GM23338 (cell line): ENCODE measurements around the gene LRRTM1. TPM values are rescaled to one million over a fixed set of nuclear protein-coding genes. Genes with fewer than 3 reads are reported as not detected.

Source experiments
- ATAC-seq: fragments of 200-7000 bp; cut with Tn5 transposase; 3 replicates; pipeline ENCODE4 v1.9.1; 2020
- DNase-seq: peaks from one replicate; pipeline ENCODE4 v3.0.0-alpha.2; 2015; ENCODE audit warnings: low spot score
- H2AFZ ChIP-seq: fragments of 200-600 bp; sonication (generic); 2 replicates; pipeline ENCODE4 v1.8.0; 2016; ENCODE audit warnings: antibody characterized with exemption, mild to moderate bottlenecking, moderate library complexity
- H3F3A ChIP-seq: fragments of 200-600 bp; sonication (generic); replicated peaks from 2 replicates; pipeline ENCODE4 v1.8.0; 2017; ENCODE audit warnings: antibody characterized with exemption, mixed run types, low read depth
- H3K27ac ChIP-seq: fragments of 200-600 bp; sonication (generic); 2 replicates; pipeline ENCODE4 v1.6.1; 2016; ENCODE audit warnings: low read depth
- H3K27me3 ChIP-seq: fragments of 200-600 bp; sonication (generic); 2 replicates; pipeline ENCODE4 v1.8.0; 2016; ENCODE audit warnings: mild to moderate bottlenecking, mixed run types, moderate library complexity; ENCODE audit not compliant: insufficient read depth
- H3K36me3 ChIP-seq: fragments of 200-600 bp; sonication (generic); 2 replicates; pipeline ENCODE4 v1.8.0; 2016; ENCODE audit warnings: mild to moderate bottlenecking; ENCODE audit not compliant: insufficient read depth
- H3K4me1 ChIP-seq: fragments of 200-600 bp; sonication (generic); 2 replicates; pipeline ENCODE4 v1.8.0; 2016; ENCODE audit warnings: mild to moderate bottlenecking, moderate library complexity; ENCODE audit not compliant: insufficient read depth
- H3K4me2 ChIP-seq: fragments of 200-600 bp; sonication (generic); 2 replicates; pipeline ENCODE4 v1.7.1; 2017; ENCODE audit warnings: mixed run types
- H3K4me3 ChIP-seq: fragments of 200-600 bp; sonication (generic); 2 replicates; pipeline ENCODE4 v1.6.1; 2016; ENCODE audit warnings: mixed run types
- H3K79me2 ChIP-seq: fragments of 200-600 bp; sonication (generic); replicated peaks from 2 replicates; pipeline ENCODE4 v1.8.0; 2017; ENCODE audit warnings: mild to moderate bottlenecking; ENCODE audit not compliant: insufficient read depth
- H3K9me2 ChIP-seq: fragments of 200-600 bp; sonication (generic); 2 replicates; pipeline ENCODE4 v1.8.0; 2017; ENCODE audit not compliant: insufficient read depth
- H4K20me1 ChIP-seq: fragments of 200-600 bp; sonication (generic); replicated peaks from 2 replicates; pipeline ENCODE4 v1.8.0; 2017; ENCODE audit warnings: mild to moderate bottlenecking; ENCODE audit not compliant: insufficient read depth
- H3K27ac Mint-ChIP-seq: 2 replicates; pipeline ENCODE4 v1.8.0; 2020; ENCODE audit warnings: inconsistent platforms, mild to moderate bottlenecking, moderate library complexity, mixed read lengths
- H3K27me3 Mint-ChIP-seq: 3 replicates; pipeline ENCODE4 v1.8.0; 2022; ENCODE audit warnings: low read depth, mild to moderate bottlenecking, moderate library complexity, mixed read lengths, inconsistent platforms; ENCODE audit not compliant: insufficient read depth, poor library complexity
- H3K36me3 Mint-ChIP-seq: 3 replicates; pipeline ENCODE4 v1.8.0; 2021; ENCODE audit warnings: low read depth, mild to moderate bottlenecking, inconsistent platforms, moderate library complexity, mixed read lengths
- H3K4me1 Mint-ChIP-seq: 3 replicates; pipeline ENCODE4 v1.8.0; 2020; ENCODE audit warnings: mild to moderate bottlenecking, inconsistent platforms, mixed read lengths
- H3K4me3 Mint-ChIP-seq: 3 replicates; pipeline ENCODE4 v1.8.0; 2021; ENCODE audit warnings: moderate library complexity, mild to moderate bottlenecking, inconsistent platforms, mixed read lengths
- H3K9me3 Mint-ChIP-seq: 3 replicates; pipeline ENCODE4 v1.8.0; 2020; ENCODE audit warnings: moderate library complexity, mild to moderate bottlenecking, inconsistent platforms, mixed read lengths
- CTCF ChIP-seq, 2 experiments: fragments of 200-600 bp in 1 of 2; sonication (generic) in 1 of 2; conservative IDR thresholded peaks; 2 replicates each; pipeline versions ENCODE4 v1.5.1 to v1.6.1; 2016 to 2017; ENCODE audit warnings: antibody characterized with exemption in 2 of 2, low read depth in 2 of 2, mild to moderate bottlenecking in 2 of 2, moderate library complexity in 1 of 2
- ETS1 ChIP-seq: IDR thresholded peaks from 2 replicates; pipeline ENCODE4 v1.6.1; 2016; ENCODE audit warnings: antibody characterized with exemption
- JUNB ChIP-seq: IDR thresholded peaks from one replicate; pipeline ENCODE4 v1.6.1; 2016; ENCODE audit warnings: antibody characterized with exemption; ENCODE audit not compliant: unreplicated experiment
- NANOG ChIP-seq: IDR thresholded peaks from 2 replicates; pipeline ENCODE4 v1.6.1; 2016; ENCODE audit warnings: antibody characterized with exemption, borderline replicate concordance
- REST ChIP-seq: IDR thresholded peaks from one replicate; pipeline ENCODE4 v1.6.1; 2018; ENCODE audit warnings: antibody characterized with exemption; ENCODE audit not compliant: unreplicated experiment
- ZNF114 ChIP-seq: fragments of 250-450 bp; sonication (Bioruptor Pico); IDR thresholded peaks from 2 replicates; pipeline ENCODE4 v1.5.0; 2020; ENCODE audit warnings: mild to moderate bottlenecking, moderate library complexity
- polyA plus RNA-seq: library from polyadenylated mRNA; unstranded; fragments of >200 nt; fragmentation: Nextera tagmentation; extraction: Ambion mirVana; gene quantifications from 2 replicates; pipeline ENCODE4 v1.2.1, GENCODE V29; 2016
- total RNA-seq: library from RNA; depleted of rRNA; stranded (reverse); fragments of >200 nt; shearing (Covaris generic); gene quantifications from 2 replicates; pipeline ENCODE4 v1.2.3, GENCODE V29; 2014

The LRRTM1 gene
- total and polyA plus RNA-seq, 2 experiments from 2014 or later, result 0.34 to 1.3 TPM

GRCh38 chr2:80300346-80300745, 4.2 kb downstream of the LRRTM1 start:
- H3K4me1 Mint-ChIP-seq, result peaks cover 57% of the 10 kb centered on the region
- Histone ChIP-seq H3K27ac (no peak overlapping the region), H3K79me2 (no peaks in the 10 kb centered on the region), H3F3A (0 out of 2 replicates have a peak, but pooled peaks cover 6% of the 10 kb centered on the region), H3K27me3 (peaks cover 62% of the 10 kb centered on the region), H3K9me2 (no peaks in the 10 kb centered on the region), H3K4me1 (peaks cover 51% of the 10 kb centered on the region), H3K36me3 (no peaks in the 10 kb centered on the region), H3K4me3 (peak overlapping the region; percentile 70), H4K20me1 (no peaks in the 10 kb centered on the region), H2AFZ (no peak overlapping the region), H3K4me2 (peak overlapping the region; percentile 88)
- no peak for TF ChIP-seq CTCF (conservative IDR thresholded peaks at IDR 0.05; ENCODE audit: low read depth in 2 of 2)
- TF ChIP-seq NANOG, result no peak
- TF ChIP-seq ETS1, result 0 out of 2 replicates have a peak, but pooled peaks have one; percentile 21
- peaks cover 57% of the 10 kb centered on the region for H3K27me3 Mint-ChIP-seq
- ATAC-seq (no peak), DNase-seq (peak; percentile 65)
- no peak overlapping the region for H3K27ac Mint-ChIP-seq
- H3K9me3 Mint-ChIP-seq, result no peaks in the 10 kb centered on the region
- no peaks in the 10 kb centered on the region; the same call in 2 of the 3 replicates for H3K36me3 Mint-ChIP-seq
- H3K4me3 Mint-ChIP-seq, result peak overlapping the region; percentile 37

- 0 out of 2 replicates have a peak, but pooled peaks cover 6% of the 10 kb centered on the region for H3F3A ChIP-seq
- H2AFZ ChIP-seq, result no peak overlapping the region
- no peaks in the 10 kb centered on the region for H3K79me2 ChIP-seq
- H4K20me1 ChIP-seq, result no peaks in the 10 kb centered on the region
- no peaks in the 10 kb centered on the region; the same call in 2 of the 3 replicates for H3K36me3 Mint-ChIP-seq
- H3K4me1 ChIP-seq, result peaks cover 47% of the 10 kb centered on the region
- no peaks in the 10 kb centered on the region for H3K9me3 Mint-ChIP-seq
- no peaks in the 10 kb centered on the region for H3K36me3 ChIP-seq
- peak overlapping the region; percentile 70 for H3K4me3 ChIP-seq
- peak; percentile 27 for DNase-seq
- H3K4me3 Mint-ChIP-seq, result peak overlapping the region; percentile 33
- TF ChIP-seq CTCF (conservative IDR thresholded peaks at IDR 0.05; ENCODE audit: low read depth in 2 of 2), result no peak
- TF ChIP-seq JUNB, result no peak
- no peak for TF ChIP-seq ZNF114 (CRISPR knock-in tag)
- TF ChIP-seq REST, result no peak
- no peak for ATAC-seq
- H3K27me3 ChIP-seq, result peaks cover 55% of the 10 kb centered on the region
- no peak overlapping the region for H3K27ac ChIP-seq
- peaks cover 53% of the 10 kb centered on the region for H3K4me1 Mint-ChIP-seq
- H3K4me2 ChIP-seq, result peak overlapping the region; percentile 88
- peaks cover 50% of the 10 kb centered on the region for H3K27me3 Mint-ChIP-seq
- H3K27ac Mint-ChIP-seq, result no peak overlapping the region
- no peaks in the 10 kb centered on the region for H3K9me2 ChIP-seq
Observed at GRCh38 chr2:80299661-80300060, 4.9 kb downstream of the LRRTM1 start.
